ENCODE measurements around the gene EXD3.

DNA sequence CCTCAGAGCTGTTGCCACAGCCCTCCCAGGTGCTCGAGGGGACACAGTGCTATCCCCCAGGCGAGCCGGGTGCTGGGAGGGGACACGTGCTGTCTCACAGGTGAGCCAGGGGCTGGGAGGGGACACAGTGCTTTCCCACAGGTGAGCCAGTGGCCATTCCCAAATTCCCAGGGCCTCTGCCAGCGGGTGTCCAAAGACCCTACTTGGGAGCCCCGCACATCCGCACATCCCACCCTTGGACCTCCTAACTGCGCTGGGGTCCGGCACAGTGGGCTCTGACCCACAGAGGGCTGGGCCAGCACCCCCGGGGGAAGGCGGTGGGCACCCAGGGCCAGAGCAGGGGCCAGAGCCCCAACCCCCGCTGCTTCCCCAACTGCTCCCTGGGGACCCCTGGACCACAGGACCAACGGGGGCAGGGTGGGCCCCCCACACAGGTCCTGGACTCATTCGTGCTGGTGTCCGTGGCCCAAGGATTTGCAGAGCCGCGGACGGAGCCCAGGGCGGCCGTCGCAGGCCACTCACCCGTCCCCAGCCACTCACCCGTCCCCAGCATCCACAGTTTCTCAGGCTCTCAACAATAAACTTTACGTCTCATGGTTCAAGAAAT lies 17.9 kb downstream of the EXD3 start:
- TF ChIP-seq, protein P1, sequence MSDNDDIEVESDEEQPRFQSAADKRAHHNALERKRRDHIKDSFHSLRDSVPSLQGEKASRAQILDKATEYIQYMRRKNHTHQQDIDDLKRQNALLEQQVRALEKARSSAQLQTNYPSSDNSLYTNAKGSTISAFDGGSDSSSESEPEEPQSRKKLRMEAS (IDR thresholded peaks at IDR 0.05; ENCODE audit: low read depth), result no peak
- TF ChIP-seq, protein P2, sequence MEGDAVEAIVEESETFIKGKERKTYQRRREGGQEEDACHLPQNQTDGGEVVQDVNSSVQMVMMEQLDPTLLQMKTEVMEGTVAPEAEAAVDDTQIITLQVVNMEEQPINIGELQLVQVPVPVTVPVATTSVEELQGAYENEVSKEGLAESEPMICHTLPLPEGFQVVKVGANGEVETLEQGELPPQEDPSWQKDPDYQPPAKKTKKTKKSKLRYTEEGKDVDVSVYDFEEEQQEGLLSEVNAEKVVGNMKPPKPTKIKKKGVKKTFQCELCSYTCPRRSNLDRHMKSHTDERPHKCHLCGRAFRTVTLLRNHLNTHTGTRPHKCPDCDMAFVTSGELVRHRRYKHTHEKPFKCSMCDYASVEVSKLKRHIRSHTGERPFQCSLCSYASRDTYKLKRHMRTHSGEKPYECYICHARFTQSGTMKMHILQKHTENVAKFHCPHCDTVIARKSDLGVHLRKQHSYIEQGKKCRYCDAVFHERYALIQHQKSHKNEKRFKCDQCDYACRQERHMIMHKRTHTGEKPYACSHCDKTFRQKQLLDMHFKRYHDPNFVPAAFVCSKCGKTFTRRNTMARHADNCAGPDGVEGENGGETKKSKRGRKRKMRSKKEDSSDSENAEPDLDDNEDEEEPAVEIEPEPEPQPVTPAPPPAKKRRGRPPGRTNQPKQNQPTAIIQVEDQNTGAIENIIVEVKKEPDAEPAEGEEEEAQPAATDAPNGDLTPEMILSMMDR (IDR thresholded peaks at IDR 0.05), result no peak
- TF ChIP-seq EP300 (IDR thresholded peaks at IDR 0.05; ENCODE audit: borderline replicate concordance in 1 of 2, low read depth in 1 of 2, low read length in 1 of 2) (no peak), GABPA (IDR thresholded peaks at IDR 0.05; ENCODE audit: low read depth) (no peak), YY1 (IDR thresholded peaks at IDR 0.05; ENCODE audit: low read depth) (no peak), TAF1 (IDR thresholded peaks at IDR 0.05; ENCODE audit: borderline replicate concordance, low read depth, low read length) (no peak), POLR2AphosphoS5 (IDR thresholded peaks at IDR 0.05; ENCODE audit: low read depth, low read length) (no peak)
- TF ChIP-seq, protein P3, sequence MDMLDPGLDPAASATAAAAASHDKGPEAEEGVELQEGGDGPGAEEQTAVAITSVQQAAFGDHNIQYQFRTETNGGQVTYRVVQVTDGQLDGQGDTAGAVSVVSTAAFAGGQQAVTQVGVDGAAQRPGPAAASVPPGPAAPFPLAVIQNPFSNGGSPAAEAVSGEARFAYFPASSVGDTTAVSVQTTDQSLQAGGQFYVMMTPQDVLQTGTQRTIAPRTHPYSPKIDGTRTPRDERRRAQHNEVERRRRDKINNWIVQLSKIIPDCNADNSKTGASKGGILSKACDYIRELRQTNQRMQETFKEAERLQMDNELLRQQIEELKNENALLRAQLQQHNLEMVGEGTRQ (IDR thresholded peaks at IDR 0.05; ENCODE audit: borderline replicate concordance, low read depth, low read length), result no peak
- TF ChIP-seq, protein P4, sequence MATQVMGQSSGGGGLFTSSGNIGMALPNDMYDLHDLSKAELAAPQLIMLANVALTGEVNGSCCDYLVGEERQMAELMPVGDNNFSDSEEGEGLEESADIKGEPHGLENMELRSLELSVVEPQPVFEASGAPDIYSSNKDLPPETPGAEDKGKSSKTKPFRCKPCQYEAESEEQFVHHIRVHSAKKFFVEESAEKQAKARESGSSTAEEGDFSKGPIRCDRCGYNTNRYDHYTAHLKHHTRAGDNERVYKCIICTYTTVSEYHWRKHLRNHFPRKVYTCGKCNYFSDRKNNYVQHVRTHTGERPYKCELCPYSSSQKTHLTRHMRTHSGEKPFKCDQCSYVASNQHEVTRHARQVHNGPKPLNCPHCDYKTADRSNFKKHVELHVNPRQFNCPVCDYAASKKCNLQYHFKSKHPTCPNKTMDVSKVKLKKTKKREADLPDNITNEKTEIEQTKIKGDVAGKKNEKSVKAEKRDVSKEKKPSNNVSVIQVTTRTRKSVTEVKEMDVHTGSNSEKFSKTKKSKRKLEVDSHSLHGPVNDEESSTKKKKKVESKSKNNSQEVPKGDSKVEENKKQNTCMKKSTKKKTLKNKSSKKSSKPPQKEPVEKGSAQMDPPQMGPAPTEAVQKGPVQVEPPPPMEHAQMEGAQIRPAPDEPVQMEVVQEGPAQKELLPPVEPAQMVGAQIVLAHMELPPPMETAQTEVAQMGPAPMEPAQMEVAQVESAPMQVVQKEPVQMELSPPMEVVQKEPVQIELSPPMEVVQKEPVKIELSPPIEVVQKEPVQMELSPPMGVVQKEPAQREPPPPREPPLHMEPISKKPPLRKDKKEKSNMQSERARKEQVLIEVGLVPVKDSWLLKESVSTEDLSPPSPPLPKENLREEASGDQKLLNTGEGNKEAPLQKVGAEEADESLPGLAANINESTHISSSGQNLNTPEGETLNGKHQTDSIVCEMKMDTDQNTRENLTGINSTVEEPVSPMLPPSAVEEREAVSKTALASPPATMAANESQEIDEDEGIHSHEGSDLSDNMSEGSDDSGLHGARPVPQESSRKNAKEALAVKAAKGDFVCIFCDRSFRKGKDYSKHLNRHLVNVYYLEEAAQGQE (IDR thresholded peaks at IDR 0.05; ENCODE audit: low read depth, low read length), result no peak

Measured in SK-N-SH (cell line).